ENCODE results near the gene ERC2.

ERC2 gene

DNA sequence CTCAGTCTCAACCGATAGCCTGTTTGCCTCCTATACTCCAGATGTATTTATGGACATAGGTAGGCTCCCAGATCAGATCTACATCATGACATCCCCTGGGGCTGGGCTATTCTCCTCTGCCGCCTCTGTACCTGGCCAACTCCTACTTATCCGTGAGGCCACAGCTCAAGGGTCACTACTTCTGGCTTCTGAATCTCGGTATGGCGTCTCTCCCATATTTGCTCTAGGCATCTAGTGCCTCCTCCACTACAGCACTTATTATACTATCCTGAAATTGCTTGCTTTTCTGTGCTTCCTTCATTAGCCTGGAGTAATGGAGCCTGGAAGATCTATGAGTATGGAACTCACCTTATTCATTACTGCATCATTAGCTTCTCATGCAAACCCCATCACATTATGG lies 808.6 kb downstream of the ERC2 start:
- CTCF ChIA-PET = interaction anchor here (1.1 kb wide), 1 partner anchor 51 kb away, joined by 4 read pairs; no protein-coding TSS in a partner anchor
- Histone ChIP-seq H3K9me3 (ENCODE audit: control insufficient read depth, insufficient read depth, low read depth, low read length) (no peaks in the 10 kb centered on the region), H3K27ac (ENCODE audit: extremely low read depth, low read depth, low read length) (no peak overlapping the region), H3K36me3 (ENCODE audit: control insufficient read depth in 2 of 2, insufficient read depth in 1 of 2, low read length in 2 of 2) (no peaks in the 10 kb centered on the region), H3K4me1 (ENCODE audit: control insufficient read depth, insufficient read depth, low read length) (no peaks in the 10 kb centered on the region), H3K4me3 (ENCODE audit: low read depth, low read length) (no peak overlapping the region)
- no peak for TF ChIP-seq ZXDB (tag by site-specific recombination; IDR thresholded peaks at IDR 0.05)
- no peak for TF ChIP-seq SP2 (tag by site-specific recombination; IDR thresholded peaks at IDR 0.05)
- TF ChIP-seq ZNF488 (tag by site-specific recombination; IDR thresholded peaks at IDR 0.05) = no peak
- TF ChIP-seq ZNF776 (tag by site-specific recombination; IDR thresholded peaks at IDR 0.05; ENCODE audit: borderline replicate concordance) = no peak
- TF ChIP-seq ZNF335 (tag by site-specific recombination; conservative IDR thresholded peaks at IDR 0.05) = no peak
- TF ChIP-seq, protein P1, sequence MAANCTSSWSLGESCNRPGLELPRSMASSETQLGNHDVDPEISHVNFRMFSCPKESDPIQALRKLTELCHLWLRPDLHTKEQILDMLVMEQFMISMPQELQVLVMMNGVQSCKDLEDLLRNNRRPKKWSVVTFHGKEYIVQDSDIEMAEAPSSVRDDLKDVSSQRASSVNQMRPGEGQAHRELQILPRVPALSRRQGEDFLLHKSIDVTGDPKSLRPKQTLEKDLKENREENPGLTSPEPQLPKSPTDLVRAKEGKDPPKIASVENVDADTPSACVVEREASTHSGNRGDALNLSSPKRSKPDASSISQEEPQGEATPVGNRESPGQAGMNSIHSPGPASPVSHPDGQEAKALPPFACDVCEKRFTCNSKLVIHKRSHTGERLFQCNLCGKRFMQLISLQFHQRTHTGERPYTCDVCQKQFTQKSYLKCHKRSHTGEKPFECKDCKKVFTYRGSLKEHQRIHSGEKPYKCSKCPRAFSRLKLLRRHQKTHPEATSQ (tag by site-specific recombination; IDR thresholded peaks at IDR 0.05) = no peak
- TF ChIP-seq, protein P2, sequence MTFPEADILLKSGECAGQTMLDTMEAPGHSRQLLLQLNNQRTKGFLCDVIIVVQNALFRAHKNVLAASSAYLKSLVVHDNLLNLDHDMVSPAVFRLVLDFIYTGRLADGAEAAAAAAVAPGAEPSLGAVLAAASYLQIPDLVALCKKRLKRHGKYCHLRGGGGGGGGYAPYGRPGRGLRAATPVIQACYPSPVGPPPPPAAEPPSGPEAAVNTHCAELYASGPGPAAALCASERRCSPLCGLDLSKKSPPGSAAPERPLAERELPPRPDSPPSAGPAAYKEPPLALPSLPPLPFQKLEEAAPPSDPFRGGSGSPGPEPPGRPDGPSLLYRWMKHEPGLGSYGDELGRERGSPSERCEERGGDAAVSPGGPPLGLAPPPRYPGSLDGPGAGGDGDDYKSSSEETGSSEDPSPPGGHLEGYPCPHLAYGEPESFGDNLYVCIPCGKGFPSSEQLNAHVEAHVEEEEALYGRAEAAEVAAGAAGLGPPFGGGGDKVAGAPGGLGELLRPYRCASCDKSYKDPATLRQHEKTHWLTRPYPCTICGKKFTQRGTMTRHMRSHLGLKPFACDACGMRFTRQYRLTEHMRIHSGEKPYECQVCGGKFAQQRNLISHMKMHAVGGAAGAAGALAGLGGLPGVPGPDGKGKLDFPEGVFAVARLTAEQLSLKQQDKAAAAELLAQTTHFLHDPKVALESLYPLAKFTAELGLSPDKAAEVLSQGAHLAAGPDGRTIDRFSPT (tag by site-specific recombination; IDR thresholded peaks at IDR 0.05) = no peak
- no peak for TF ChIP-seq ZNF549 (tag by site-specific recombination; IDR thresholded peaks at IDR 0.05)
- no peak for TF ChIP-seq ZNF792 (tag by site-specific recombination; IDR thresholded peaks at IDR 0.05)
- TF ChIP-seq HOXD13 (CRISPR knock-in tag; IDR thresholded peaks at IDR 0.05; ENCODE audit: borderline replicate concordance) = no peak
- no peak for TF ChIP-seq ZNF501 (tag by site-specific recombination; IDR thresholded peaks at IDR 0.05)
- TF ChIP-seq, protein P3, sequence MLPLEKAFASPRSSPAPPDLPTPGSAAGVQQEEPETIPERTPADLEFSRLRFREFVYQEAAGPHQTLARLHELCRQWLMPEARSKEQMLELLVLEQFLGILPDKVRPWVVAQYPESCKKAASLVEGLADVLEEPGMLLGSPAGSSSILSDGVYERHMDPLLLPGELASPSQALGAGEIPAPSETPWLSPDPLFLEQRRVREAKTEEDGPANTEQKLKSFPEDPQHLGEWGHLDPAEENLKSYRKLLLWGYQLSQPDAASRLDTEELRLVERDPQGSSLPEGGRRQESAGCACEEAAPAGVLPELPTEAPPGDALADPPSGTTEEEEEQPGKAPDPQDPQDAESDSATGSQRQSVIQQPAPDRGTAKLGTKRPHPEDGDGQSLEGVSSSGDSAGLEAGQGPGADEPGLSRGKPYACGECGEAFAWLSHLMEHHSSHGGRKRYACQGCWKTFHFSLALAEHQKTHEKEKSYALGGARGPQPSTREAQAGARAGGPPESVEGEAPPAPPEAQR (tag by site-specific recombination; IDR thresholded peaks at IDR 0.05) = no peak
- TF ChIP-seq, protein P4, sequence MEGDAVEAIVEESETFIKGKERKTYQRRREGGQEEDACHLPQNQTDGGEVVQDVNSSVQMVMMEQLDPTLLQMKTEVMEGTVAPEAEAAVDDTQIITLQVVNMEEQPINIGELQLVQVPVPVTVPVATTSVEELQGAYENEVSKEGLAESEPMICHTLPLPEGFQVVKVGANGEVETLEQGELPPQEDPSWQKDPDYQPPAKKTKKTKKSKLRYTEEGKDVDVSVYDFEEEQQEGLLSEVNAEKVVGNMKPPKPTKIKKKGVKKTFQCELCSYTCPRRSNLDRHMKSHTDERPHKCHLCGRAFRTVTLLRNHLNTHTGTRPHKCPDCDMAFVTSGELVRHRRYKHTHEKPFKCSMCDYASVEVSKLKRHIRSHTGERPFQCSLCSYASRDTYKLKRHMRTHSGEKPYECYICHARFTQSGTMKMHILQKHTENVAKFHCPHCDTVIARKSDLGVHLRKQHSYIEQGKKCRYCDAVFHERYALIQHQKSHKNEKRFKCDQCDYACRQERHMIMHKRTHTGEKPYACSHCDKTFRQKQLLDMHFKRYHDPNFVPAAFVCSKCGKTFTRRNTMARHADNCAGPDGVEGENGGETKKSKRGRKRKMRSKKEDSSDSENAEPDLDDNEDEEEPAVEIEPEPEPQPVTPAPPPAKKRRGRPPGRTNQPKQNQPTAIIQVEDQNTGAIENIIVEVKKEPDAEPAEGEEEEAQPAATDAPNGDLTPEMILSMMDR (tag by site-specific recombination; IDR thresholded peaks at IDR 0.05) = no peak
- no peak for TF ChIP-seq REST (tag by site-specific recombination; IDR thresholded peaks at IDR 0.05)
- POLR2A ChIA-PET = no interaction called here

All from HEK293 (cell line).